ENCODE data around the gene RNF14. TPM values are rescaled to one million over a fixed set of nuclear protein-coding genes. Genes with fewer than 3 reads are reported as not detected.

RNF14 gene
- polyA plus RNA-seq, 1 of the 3 experiments (the other 2 are of a cell fraction): 24.5 TPM

DNA sequence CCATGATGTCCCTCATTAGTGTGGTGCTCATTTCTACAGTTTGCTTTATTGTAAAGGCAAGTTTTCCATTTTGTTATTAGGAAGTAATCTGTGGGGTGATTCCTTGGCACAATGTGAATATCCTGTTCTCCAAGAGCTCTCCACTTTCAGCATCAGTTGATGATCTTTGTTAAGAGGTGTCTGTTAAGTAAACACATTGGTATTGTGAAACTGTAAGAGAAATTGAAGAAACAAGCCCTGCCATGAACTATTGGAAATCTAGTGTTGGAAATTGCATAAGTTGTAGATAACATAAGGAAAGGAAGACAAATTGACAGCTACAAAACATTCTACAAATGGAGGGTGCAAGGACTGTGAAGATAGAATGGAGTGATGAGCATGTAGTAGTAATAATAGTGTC, 17.2 kb downstream of the RNF14 start:
- no peaks in the 10 kb centered on the region for H3K9me3 ChIP-seq
- H3K27me3 ChIP-seq (ENCODE audit: insufficient read depth): no peaks in the 10 kb centered on the region
- H3K9ac ChIP-seq: no peak overlapping the region
- H3K4me3 ChIP-seq (ENCODE audit: low read depth in 2 of 2, low read length in 1 of 2): no peak overlapping the region
- peaks cover 14% of the 10 kb centered on the region for H3F3A ChIP-seq (replicated peaks; ENCODE audit: insufficient read depth)
- ChIA-PET POLR2A (no interaction called here), CTCF (interaction anchor here (1.2 to 4.5 kb wide), 4 partner anchors 9 to 159 kb away, joined by 4 to 20 read pairs (median 10); partner anchors contain the start of gene RNF14)
- no peak for DNase-seq
- H2AFZ ChIP-seq (ENCODE audit: low read depth): no peak overlapping the region
- no peaks in the 10 kb centered on the region for H3K9me2 ChIP-seq
- no peak overlapping the region for H3K27ac ChIP-seq (ENCODE audit: low read depth in 2 of 2, low read length in 1 of 2)
- no peak overlapping the region for H3K4me2 ChIP-seq
- no peaks in the 10 kb centered on the region; the same call in 1 of the 2 replicates for H3K79me2 ChIP-seq (ENCODE audit: insufficient read depth)
- H4K20me1 ChIP-seq (ENCODE audit: insufficient read depth): no peaks in the 10 kb centered on the region
- TF ChIP-seq, protein P1, sequence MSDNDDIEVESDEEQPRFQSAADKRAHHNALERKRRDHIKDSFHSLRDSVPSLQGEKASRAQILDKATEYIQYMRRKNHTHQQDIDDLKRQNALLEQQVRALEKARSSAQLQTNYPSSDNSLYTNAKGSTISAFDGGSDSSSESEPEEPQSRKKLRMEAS (IDR thresholded peaks at IDR 0.05; ENCODE audit: low read depth): no peak
- TF ChIP-seq FOXJ3 (CRISPR knock-in tag; IDR thresholded peaks at IDR 0.05) (no peak), SMC3 (IDR thresholded peaks at IDR 0.05; ENCODE audit: low read depth, low read length) (no peak), TAF1 (IDR thresholded peaks at IDR 0.05; ENCODE audit: borderline replicate concordance, low read depth, low read length) (no peak), GATA2 (CRISPR knock-in tag; IDR thresholded peaks at IDR 0.05) (no peak), ELF1 (IDR thresholded peaks at IDR 0.05) (no peak), RXRA (IDR thresholded peaks at IDR 0.05; ENCODE audit: borderline replicate concordance, low read depth) (no peak), RCOR1 (IDR thresholded peaks at IDR 0.05; ENCODE audit: low read length) (no peak), JUND (IDR thresholded peaks at IDR 0.05) (no peak), YY1 (IDR thresholded peaks at IDR 0.05; ENCODE audit: low read depth) (no peak), NRF1 (IDR thresholded peaks at IDR 0.05; ENCODE audit: low read depth, low read length) (no peak)
- TF ChIP-seq, protein P2, sequence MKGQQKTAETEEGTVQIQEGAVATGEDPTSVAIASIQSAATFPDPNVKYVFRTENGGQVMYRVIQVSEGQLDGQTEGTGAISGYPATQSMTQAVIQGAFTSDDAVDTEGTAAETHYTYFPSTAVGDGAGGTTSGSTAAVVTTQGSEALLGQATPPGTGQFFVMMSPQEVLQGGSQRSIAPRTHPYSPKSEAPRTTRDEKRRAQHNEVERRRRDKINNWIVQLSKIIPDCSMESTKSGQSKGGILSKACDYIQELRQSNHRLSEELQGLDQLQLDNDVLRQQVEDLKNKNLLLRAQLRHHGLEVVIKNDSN (IDR thresholded peaks at IDR 0.05; ENCODE audit: borderline replicate concordance, low read depth): no peak
- TF ChIP-seq, protein P3, sequence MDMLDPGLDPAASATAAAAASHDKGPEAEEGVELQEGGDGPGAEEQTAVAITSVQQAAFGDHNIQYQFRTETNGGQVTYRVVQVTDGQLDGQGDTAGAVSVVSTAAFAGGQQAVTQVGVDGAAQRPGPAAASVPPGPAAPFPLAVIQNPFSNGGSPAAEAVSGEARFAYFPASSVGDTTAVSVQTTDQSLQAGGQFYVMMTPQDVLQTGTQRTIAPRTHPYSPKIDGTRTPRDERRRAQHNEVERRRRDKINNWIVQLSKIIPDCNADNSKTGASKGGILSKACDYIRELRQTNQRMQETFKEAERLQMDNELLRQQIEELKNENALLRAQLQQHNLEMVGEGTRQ (IDR thresholded peaks at IDR 0.05; ENCODE audit: borderline replicate concordance, low read depth, low read length): no peak
- TF ChIP-seq, protein P4, sequence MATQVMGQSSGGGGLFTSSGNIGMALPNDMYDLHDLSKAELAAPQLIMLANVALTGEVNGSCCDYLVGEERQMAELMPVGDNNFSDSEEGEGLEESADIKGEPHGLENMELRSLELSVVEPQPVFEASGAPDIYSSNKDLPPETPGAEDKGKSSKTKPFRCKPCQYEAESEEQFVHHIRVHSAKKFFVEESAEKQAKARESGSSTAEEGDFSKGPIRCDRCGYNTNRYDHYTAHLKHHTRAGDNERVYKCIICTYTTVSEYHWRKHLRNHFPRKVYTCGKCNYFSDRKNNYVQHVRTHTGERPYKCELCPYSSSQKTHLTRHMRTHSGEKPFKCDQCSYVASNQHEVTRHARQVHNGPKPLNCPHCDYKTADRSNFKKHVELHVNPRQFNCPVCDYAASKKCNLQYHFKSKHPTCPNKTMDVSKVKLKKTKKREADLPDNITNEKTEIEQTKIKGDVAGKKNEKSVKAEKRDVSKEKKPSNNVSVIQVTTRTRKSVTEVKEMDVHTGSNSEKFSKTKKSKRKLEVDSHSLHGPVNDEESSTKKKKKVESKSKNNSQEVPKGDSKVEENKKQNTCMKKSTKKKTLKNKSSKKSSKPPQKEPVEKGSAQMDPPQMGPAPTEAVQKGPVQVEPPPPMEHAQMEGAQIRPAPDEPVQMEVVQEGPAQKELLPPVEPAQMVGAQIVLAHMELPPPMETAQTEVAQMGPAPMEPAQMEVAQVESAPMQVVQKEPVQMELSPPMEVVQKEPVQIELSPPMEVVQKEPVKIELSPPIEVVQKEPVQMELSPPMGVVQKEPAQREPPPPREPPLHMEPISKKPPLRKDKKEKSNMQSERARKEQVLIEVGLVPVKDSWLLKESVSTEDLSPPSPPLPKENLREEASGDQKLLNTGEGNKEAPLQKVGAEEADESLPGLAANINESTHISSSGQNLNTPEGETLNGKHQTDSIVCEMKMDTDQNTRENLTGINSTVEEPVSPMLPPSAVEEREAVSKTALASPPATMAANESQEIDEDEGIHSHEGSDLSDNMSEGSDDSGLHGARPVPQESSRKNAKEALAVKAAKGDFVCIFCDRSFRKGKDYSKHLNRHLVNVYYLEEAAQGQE (IDR thresholded peaks at IDR 0.05; ENCODE audit: low read depth, low read length): no peak
- TF ChIP-seq, protein P5, sequence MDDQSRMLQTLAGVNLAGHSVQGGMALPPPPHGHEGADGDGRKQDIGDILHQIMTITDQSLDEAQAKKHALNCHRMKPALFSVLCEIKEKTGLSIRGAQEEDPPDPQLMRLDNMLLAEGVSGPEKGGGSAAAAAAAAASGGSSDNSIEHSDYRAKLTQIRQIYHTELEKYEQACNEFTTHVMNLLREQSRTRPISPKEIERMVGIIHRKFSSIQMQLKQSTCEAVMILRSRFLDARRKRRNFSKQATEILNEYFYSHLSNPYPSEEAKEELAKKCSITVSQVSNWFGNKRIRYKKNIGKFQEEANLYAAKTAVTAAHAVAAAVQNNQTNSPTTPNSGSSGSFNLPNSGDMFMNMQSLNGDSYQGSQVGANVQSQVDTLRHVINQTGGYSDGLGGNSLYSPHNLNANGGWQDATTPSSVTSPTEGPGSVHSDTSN (IDR thresholded peaks at IDR 0.05): no peak
- TF ChIP-seq, protein P6, sequence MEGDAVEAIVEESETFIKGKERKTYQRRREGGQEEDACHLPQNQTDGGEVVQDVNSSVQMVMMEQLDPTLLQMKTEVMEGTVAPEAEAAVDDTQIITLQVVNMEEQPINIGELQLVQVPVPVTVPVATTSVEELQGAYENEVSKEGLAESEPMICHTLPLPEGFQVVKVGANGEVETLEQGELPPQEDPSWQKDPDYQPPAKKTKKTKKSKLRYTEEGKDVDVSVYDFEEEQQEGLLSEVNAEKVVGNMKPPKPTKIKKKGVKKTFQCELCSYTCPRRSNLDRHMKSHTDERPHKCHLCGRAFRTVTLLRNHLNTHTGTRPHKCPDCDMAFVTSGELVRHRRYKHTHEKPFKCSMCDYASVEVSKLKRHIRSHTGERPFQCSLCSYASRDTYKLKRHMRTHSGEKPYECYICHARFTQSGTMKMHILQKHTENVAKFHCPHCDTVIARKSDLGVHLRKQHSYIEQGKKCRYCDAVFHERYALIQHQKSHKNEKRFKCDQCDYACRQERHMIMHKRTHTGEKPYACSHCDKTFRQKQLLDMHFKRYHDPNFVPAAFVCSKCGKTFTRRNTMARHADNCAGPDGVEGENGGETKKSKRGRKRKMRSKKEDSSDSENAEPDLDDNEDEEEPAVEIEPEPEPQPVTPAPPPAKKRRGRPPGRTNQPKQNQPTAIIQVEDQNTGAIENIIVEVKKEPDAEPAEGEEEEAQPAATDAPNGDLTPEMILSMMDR (IDR thresholded peaks at IDR 0.05): no peak
- no peaks in the 10 kb centered on the region for H3K4me1 ChIP-seq (ENCODE audit: control insufficient read depth in 1 of 2, insufficient read depth in 2 of 2, low read depth in 1 of 2, low read length in 1 of 2)
- H3K36me3 ChIP-seq (replicated peaks in 1 of 2; ENCODE audit: control insufficient read depth in 1 of 2, insufficient read depth in 2 of 2, low read length in 1 of 2): peaks cover 70 to 79% of the 10 kb centered on the region in 2 experiments

Measured in SK-N-SH (cell line).